ENCODE data around the gene SPEM2. TPM values are rescaled to one million over a fixed set of nuclear protein-coding genes. Genes with fewer than 3 reads are reported as not detected.

The SPEM2 gene
- polyA plus RNA-seq, 2 of the 4 experiments (the other 2 are of a cell fraction): not detected

DNA sequence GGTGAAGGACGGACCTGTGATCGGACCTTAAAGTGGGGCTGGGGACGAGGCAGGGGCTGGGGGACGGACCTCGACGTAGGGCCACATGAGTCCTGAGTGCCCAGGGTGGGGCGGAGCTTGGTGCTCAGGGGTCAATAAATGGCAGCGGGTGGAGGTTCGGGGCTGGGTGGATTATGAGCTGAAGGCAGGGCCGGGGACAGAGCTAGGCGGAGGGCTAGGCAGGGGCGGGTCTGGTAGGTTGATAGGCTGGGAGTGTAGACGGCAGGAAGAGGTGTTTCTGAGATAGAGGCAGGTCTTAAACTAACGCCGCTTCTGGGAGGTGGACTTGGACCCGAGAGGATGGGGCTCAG is 20.2 kb downstream of the SPEM2 start:
- FAIRE-seq (no peak), ATAC-seq (peak; percentile 40 to 79), DNase-seq (ENCODE audit: low read depth in 1 of 2, low spot score in 1 of 2) (peak; percentile 46 to 61)
- POLR2A ChIA-PET: interaction anchor here (1.2 to 2.7 kb wide), 2 partner anchors 34 to 42 kb away, joined by 4 to 8 read pairs; partner anchors contain the start of genes TMEM256 and ZBTB4
- peak overlapping the region; percentile 37 for H3K4me3 ChIP-seq
- WGBS (ENCODE audit: missing lambda C conversion rate): 40% methylated on average over 13 of the region's 16 CpGs
- peak overlapping the region; percentile 63 to 74 for H3K27ac ChIP-seq
- peak overlapping the region; percentile 83 for H3K4me2 ChIP-seq
- no peaks in the 10 kb centered on the region for H3K9me3 ChIP-seq
- TF ChIP-seq RCOR1 (IDR thresholded peaks at IDR 0.05; ENCODE audit: low read depth, low read length): no peak
- TF ChIP-seq HDAC2 (IDR thresholded peaks at IDR 0.05): no peak
- no peak for TF ChIP-seq EHF (CRISPR knock-in tag; IDR thresholded peaks at IDR 0.05)
- peaks cover 18% of the 10 kb centered on the region for H3K4me1 ChIP-seq
- CTCF ChIA-PET: interaction anchor here (0.9 to 30.1 kb wide), 7 partner anchors 4 to 115 kb away, joined by 3 to 342 read pairs (median 7); partner anchors contain the start of genes CHRNB1, FGF11, SENP3 and TMEM102

DNA sequence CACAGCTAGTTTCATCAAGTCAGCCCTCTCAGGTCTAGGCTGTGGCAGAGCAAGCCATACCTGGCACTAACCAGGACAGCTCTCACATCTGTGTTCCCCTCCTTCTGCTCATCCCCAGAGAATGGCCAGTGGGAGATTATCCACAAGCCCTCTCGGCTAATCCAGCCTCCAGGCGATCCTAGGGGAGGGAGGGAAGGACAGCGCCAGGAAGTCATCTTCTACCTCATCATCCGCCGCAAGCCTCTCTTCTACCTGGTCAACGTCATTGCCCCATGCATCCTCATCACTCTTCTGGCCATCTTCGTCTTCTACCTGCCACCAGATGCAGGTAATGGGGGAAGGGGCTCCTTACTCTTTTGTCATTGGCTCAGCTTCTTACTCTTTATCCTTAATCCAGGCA is 23.0 kb downstream of the SPEM2 start:
- no peak for DNase-seq (ENCODE audit: low read depth in 1 of 2, low spot score in 1 of 2)
- CTCF ChIA-PET: interaction anchor here (1.0 to 30.1 kb wide), 6 partner anchors 7 to 112 kb away, joined by 3 to 342 read pairs (median 14); partner anchors contain the start of genes CHRNB1, FGF11, SENP3 and TMEM102
- TF ChIP-seq EHF (CRISPR knock-in tag; IDR thresholded peaks at IDR 0.05) (no peak), MAFK (IDR thresholded peaks at IDR 0.05; ENCODE audit: partially characterized antibody) (no peak), HMGXB4 (CRISPR knock-in tag; IDR thresholded peaks at IDR 0.05; ENCODE audit: borderline replicate concordance) (no peak), USF2 (IDR thresholded peaks at IDR 0.05) (no peak), RFX5 (IDR thresholded peaks at IDR 0.05) (no peak), CBX2 (IDR thresholded peaks at IDR 0.05; ENCODE audit: borderline replicate concordance, low read depth) (no peak), HOXB5 (CRISPR knock-in tag; IDR thresholded peaks at IDR 0.05) (no peak), NR3C1 (IDR thresholded peaks at IDR 0.05) (no peak), RNF2 (IDR thresholded peaks at IDR 0.05; ENCODE audit: borderline replicate concordance, low read depth) (no peak), RAD21 (conservative IDR thresholded peaks at IDR 0.05 in 1 of 2, IDR thresholded peaks at IDR 0.05 in 1 of 2) (no peak), RCOR1 (IDR thresholded peaks at IDR 0.05; ENCODE audit: low read depth, low read length) (no peak), POLR2A (IDR thresholded peaks at IDR 0.05; ENCODE audit: low read length) (no peak), FOSL2 (IDR thresholded peaks at IDR 0.05) (no peak), FOSL2 (CRISPR knock-in tag; IDR thresholded peaks at IDR 0.05) (no peak), CTCF (IDR thresholded peaks at IDR 0.05) (no peak)
- Histone ChIP-seq H3K9me3 (no peaks in the 10 kb centered on the region), H3K4me3 (no peak overlapping the region), H3K4me2 (no peak overlapping the region), H3K4me1 (peaks cover 14% of the 10 kb centered on the region; the same call in 2 of the 3 replicates), H3K27ac (no peak overlapping the region)
- ATAC-seq: no peak
- POLR2A ChIA-PET: interaction anchor here (0.8 kb wide), 1 partner anchor 8 kb away, joined by 3 read pairs; no protein-coding TSS in a partner anchor
- WGBS (ENCODE audit: missing lambda C conversion rate): 72% methylated on average over 7 of the region's 7 CpGs
- FAIRE-seq: no peak

DNA sequence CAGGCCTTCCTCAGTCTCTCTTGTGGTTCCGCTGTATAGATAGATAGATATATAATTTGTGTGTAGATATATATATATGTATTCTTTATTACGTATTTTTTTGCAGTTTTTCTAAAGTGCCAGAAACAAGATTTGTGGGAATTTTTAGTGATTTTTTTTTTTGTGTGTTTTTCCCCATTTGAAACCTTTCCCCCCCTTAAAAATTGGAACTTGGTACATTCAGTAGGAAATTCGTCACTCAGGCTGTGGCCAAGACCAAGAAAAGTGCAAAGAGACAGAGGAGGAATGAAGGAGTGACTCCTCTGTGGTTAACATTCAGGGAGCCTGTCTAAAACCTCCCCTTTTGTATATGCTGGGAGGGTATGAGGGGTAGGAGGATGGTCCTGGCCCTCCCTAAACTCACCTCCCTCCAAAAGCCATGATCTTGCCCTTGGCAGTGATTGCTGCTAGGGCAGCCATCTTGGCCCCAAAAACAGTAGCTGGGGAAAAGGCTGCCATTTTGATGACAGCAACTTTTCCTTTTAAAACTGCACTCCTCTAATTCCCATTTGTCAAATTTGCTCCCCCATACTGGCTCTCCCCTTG is 34.6 kb downstream of the SPEM2 start:
- no peak for FAIRE-seq
- DNase-seq (ENCODE audit: low read depth in 1 of 2, low spot score in 1 of 2): no peak
- 71% methylated on average over 3 of the region's 3 CpGs for WGBS (ENCODE audit: missing lambda C conversion rate)
- Histone ChIP-seq H3K27ac (no peak overlapping the region), H3K4me3 (no peak overlapping the region), H3K4me1 (no peaks in the 10 kb centered on the region), H3K4me2 (no peak overlapping the region), H3K9me3 (no peaks in the 10 kb centered on the region)
- no peak for ATAC-seq
- CTCF ChIA-PET: interaction anchor here (1.8 to 30.1 kb wide), 3 partner anchors 19 to 101 kb away, joined by 5 to 342 read pairs (median 17); partner anchors contain the start of genes CHRNB1, FGF11, SENP3 and TMEM102
- POLR2A ChIA-PET: interaction anchor here (0.6 kb wide), 1 partner anchor 62 kb away, joined by 3 read pairs; no protein-coding TSS in a partner anchor
- TF ChIP-seq EHMT2 (IDR thresholded peaks at IDR 0.05; ENCODE audit: low read depth) (0 out of 2 replicates have a peak, but pooled peaks have one; percentile 16), POLR2AphosphoS2 (conservative IDR thresholded peaks at IDR 0.05; ENCODE audit: low read length) (no peak)
